Chondrocyte (in vitro differentiated cells): Measurements from ENCODE around the gene LONP2. TPM values are rescaled to one million over a fixed set of nuclear protein-coding genes. Genes with fewer than 3 reads are reported as not detected.
"Not testable (repeated sequence)": the region's sequence is repeated elsewhere in the genome, so short reads cannot be mapped to it uniquely, and the experiment has no call there.

ENCODE experiments used
- DNase-seq: peaks from one replicate; pipeline ENCODE4 v3.0.0; 2021; ENCODE audit warnings: mixed read lengths, low spot score
- H3K27ac Mint-ChIP-seq: one replicate; pipeline ENCODE4 v1.8.0; 2021; ENCODE audit warnings: mild to moderate bottlenecking, moderate library complexity, mixed read lengths; ENCODE audit not compliant: unreplicated experiment
- H3K27me3 Mint-ChIP-seq: 2 replicates; pipeline ENCODE4 v1.8.0; 2021; ENCODE audit warnings: low read depth, mixed read lengths
- H3K36me3 Mint-ChIP-seq: 2 replicates; pipeline ENCODE4 v1.8.0; 2021; ENCODE audit warnings: low read depth, mixed read lengths
- H3K4me1 Mint-ChIP-seq: 2 replicates; pipeline ENCODE4 v1.8.0; 2021; ENCODE audit warnings: low read depth, mild to moderate bottlenecking, mixed read lengths
- H3K4me3 Mint-ChIP-seq: one replicate; pipeline ENCODE4 v1.8.0; 2021; ENCODE audit warnings: mild to moderate bottlenecking, moderate library complexity, mixed read lengths; ENCODE audit not compliant: unreplicated experiment
- H3K9me3 Mint-ChIP-seq: 2 replicates; pipeline ENCODE4 v1.8.0; 2021; ENCODE audit warnings: low read depth, mixed read lengths
- CTCF ChIP-seq: fragments of 200-600 bp; sonication (generic); IDR thresholded peaks from 2 replicates; pipeline ENCODE4 v1.5.0; 2021; ENCODE audit warnings: antibody characterized with exemption, mild to moderate bottlenecking, moderate library complexity
- total RNA-seq: library from RNA; stranded (reverse); gene quantifications from 3 replicates; pipeline ENCODE4 v1.2.1, GENCODE V29; 2021

LONP2 gene
- total RNA-seq, 1 donor from 2014 or later: 53.1 TPM

GRCh38 chr16:48395375-48395774 lies 151.3 kb downstream of the LONP2 start:
- H3K27ac Mint-ChIP-seq: no peak overlapping the region
- H3K36me3 Mint-ChIP-seq: peaks cover 2% of the 10 kb centered on the region
- no peak for TF ChIP-seq CTCF

GRCh38 chr16:48402547-48402946 lies 158.4 kb downstream of the LONP2 start:
- H3K27me3 Mint-ChIP-seq, DNase-seq, H3K9me3 Mint-ChIP-seq, H3K27ac Mint-ChIP-seq, H3K4me3 Mint-ChIP-seq, H3K4me1 Mint-ChIP-seq, H3K36me3 Mint-ChIP-seq: not testable (repeated sequence)

More at GRCh38 chr16:48395375-48395774, 151.3 kb downstream of the LONP2 start:
- H3K27me3 Mint-ChIP-seq: no peaks in the 10 kb centered on the region
- no peaks in the 10 kb centered on the region for H3K9me3 Mint-ChIP-seq
- no peak for DNase-seq
- H3K4me1 Mint-ChIP-seq: no peaks in the 10 kb centered on the region
- H3K4me3 Mint-ChIP-seq: no peak overlapping the region

GRCh38 chr16:48405153-48405552 lies 161.1 kb downstream of the LONP2 start:
- H3K4me1 Mint-ChIP-seq: peaks cover 16% of the 10 kb centered on the region
- H3K4me3 Mint-ChIP-seq: no peak overlapping the region
- TF ChIP-seq CTCF: no peak
- DNase-seq: no peak
- H3K27me3 Mint-ChIP-seq: no peaks in the 10 kb centered on the region
- no peak overlapping the region for H3K27ac Mint-ChIP-seq
- H3K36me3 Mint-ChIP-seq: no peaks in the 10 kb centered on the region
- no peaks in the 10 kb centered on the region for H3K9me3 Mint-ChIP-seq

- Mint-ChIP-seq H3K9me3 (no peaks in the 10 kb centered on the region), H3K36me3 (no peaks in the 10 kb centered on the region), H3K27ac (no peak overlapping the region), H3K4me1 (peaks cover 18% of the 10 kb centered on the region), H3K27me3 (no peaks in the 10 kb centered on the region), H3K4me3 (no peak overlapping the region)
- TF ChIP-seq CTCF: no peak
- DNase-seq: no peak
These were observed 161.8 kb downstream of the LONP2 start for GRCh38 chr16:48405907-48406306.

Other genes starting within 250 kb of the LONP2 start
- not detected in 3 replicates for gene ABCC12, start 88.3 kb upstream of the LONP2 start, total RNA-seq
- 0.32 to 0.44 TPM in 2 of 3 replicates, not detected in the other for gene ABCC11, start 3.2 kb downstream of the LONP2 start, total RNA-seq
- 33.8 to 52.0 TPM (median 34.5 TPM) in 3 replicates for gene SIAH1, start 141.1 kb downstream of the LONP2 start, total RNA-seq